ENCODE data around the gene MAP4K1. TPM values are rescaled to one million over a fixed set of nuclear protein-coding genes. Genes with fewer than 3 reads are reported as not detected.
A peak's percentile ranks its signal among the peaks of the same experiment; 100 is the strongest.

MAP4K1 gene
- total and polyA plus RNA-seq, 2 of the 13 experiments (the other 11 are each of a cell fraction or from before 2014, with no cell fraction given): 0.24 to 0.89 TPM

- TF ChIP-seq, protein P1, sequence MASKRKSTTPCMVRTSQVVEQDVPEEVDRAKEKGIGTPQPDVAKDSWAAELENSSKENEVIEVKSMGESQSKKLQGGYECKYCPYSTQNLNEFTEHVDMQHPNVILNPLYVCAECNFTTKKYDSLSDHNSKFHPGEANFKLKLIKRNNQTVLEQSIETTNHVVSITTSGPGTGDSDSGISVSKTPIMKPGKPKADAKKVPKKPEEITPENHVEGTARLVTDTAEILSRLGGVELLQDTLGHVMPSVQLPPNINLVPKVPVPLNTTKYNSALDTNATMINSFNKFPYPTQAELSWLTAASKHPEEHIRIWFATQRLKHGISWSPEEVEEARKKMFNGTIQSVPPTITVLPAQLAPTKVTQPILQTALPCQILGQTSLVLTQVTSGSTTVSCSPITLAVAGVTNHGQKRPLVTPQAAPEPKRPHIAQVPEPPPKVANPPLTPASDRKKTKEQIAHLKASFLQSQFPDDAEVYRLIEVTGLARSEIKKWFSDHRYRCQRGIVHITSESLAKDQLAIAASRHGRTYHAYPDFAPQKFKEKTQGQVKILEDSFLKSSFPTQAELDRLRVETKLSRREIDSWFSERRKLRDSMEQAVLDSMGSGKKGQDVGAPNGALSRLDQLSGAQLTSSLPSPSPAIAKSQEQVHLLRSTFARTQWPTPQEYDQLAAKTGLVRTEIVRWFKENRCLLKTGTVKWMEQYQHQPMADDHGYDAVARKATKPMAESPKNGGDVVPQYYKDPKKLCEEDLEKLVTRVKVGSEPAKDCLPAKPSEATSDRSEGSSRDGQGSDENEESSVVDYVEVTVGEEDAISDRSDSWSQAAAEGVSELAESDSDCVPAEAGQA (IDR thresholded peaks at IDR 0.05; ENCODE audit: low read depth): no peak
- TF ChIP-seq, protein P1 (CRISPR knock-in tag; IDR thresholded peaks at IDR 0.05; ENCODE audit: borderline replicate concordance): no peak
- TF ChIP-seq FOSL2 (CRISPR knock-in tag; IDR thresholded peaks at IDR 0.05) (peak; percentile 94), ZSCAN21 (CRISPR knock-in tag; IDR thresholded peaks at IDR 0.05; ENCODE audit: borderline replicate concordance) (no peak), ZBED4 (CRISPR knock-in tag; IDR thresholded peaks at IDR 0.05; ENCODE audit: borderline replicate concordance) (no peak), ZSCAN12 (CRISPR knock-in tag; IDR thresholded peaks at IDR 0.05) (no peak), ZBTB4 (CRISPR knock-in tag; IDR thresholded peaks at IDR 0.05; ENCODE audit: borderline replicate concordance) (no peak), GTF3A (CRISPR knock-in tag; conservative IDR thresholded peaks at IDR 0.05) (no peak), PHF21A (CRISPR knock-in tag; IDR thresholded peaks at IDR 0.05) (peak; percentile 37)
- TF ChIP-seq, protein P2, sequence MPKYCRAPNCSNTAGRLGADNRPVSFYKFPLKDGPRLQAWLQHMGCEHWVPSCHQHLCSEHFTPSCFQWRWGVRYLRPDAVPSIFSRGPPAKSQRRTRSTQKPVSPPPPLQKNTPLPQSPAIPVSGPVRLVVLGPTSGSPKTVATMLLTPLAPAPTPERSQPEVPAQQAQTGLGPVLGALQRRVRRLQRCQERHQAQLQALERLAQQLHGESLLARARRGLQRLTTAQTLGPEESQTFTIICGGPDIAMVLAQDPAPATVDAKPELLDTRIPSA (CRISPR knock-in tag; IDR thresholded peaks at IDR 0.05; ENCODE audit: borderline replicate concordance): no peak
Observed at GRCh38 chr19:38658462-38659306, 40.9 kb upstream of the MAP4K1 start (continued).

Measured in HepG2 (cell line).